HL-60 (cell line): ENCODE results near the gene DHRS1.

ENCODE experiments used
- CTCF ChIP-seq: IDR thresholded peaks from one replicate; pipeline ENCODE4 v1.5.1; 2011; ENCODE audit warnings: low read length, control low read depth, inconsistent platforms; ENCODE audit not compliant: insufficient read depth
- GABPA ChIP-seq: IDR thresholded peaks from 2 replicates; pipeline ENCODE4 v1.6.1; 2012; ENCODE audit warnings: low read depth
- POLR2AphosphoS5 ChIP-seq: IDR thresholded peaks from 2 replicates; pipeline ENCODE4 v1.6.1; 2012; ENCODE audit warnings: low read depth
- REST ChIP-seq: IDR thresholded peaks from 2 replicates; pipeline ENCODE4 v1.6.1; 2012; ENCODE audit warnings: low read depth; ENCODE audit not compliant: insufficient replicate concordance

- TF ChIP-seq CTCF = no peak
- no peak for TF ChIP-seq POLR2AphosphoS5
- TF ChIP-seq REST = no peak
- no peak for TF ChIP-seq GABPA
These were observed 42.6 kb downstream of the DHRS1 start for GRCh38 chr14:24256960-24257359.
